ENCODE data around the gene WDR18.
"Not testable (repeated sequence)": the region's sequence is repeated elsewhere in the genome, so short reads cannot be mapped to it uniquely, and the experiment has no call there.

WDR18 gene

GRCh38 chr19:1023883-1024188 lies 39.7 kb downstream of the WDR18 start:
- not testable (repeated sequence) for DNase-seq

DNA sequence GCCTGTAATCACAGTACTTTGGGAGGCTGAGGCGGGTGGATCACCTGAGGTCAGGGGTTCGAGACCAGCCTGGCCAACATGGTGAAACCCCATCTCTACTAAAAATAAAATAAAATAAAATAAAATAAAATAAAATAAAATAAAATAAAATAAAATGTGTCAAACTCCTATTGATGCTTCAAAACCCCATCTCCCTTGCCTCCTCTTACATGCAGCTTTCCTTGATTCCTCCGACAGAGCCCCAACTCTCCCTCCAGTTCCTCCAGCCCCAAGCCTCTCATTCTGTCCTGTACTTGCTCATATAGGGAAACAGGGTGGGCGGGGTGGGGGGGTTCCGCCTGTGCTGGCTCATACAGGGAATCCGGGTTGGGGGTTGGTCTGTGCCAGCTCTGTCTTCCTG lies 40.9 kb downstream of the WDR18 start:
- DNase-seq: not testable (repeated sequence)

DNA sequence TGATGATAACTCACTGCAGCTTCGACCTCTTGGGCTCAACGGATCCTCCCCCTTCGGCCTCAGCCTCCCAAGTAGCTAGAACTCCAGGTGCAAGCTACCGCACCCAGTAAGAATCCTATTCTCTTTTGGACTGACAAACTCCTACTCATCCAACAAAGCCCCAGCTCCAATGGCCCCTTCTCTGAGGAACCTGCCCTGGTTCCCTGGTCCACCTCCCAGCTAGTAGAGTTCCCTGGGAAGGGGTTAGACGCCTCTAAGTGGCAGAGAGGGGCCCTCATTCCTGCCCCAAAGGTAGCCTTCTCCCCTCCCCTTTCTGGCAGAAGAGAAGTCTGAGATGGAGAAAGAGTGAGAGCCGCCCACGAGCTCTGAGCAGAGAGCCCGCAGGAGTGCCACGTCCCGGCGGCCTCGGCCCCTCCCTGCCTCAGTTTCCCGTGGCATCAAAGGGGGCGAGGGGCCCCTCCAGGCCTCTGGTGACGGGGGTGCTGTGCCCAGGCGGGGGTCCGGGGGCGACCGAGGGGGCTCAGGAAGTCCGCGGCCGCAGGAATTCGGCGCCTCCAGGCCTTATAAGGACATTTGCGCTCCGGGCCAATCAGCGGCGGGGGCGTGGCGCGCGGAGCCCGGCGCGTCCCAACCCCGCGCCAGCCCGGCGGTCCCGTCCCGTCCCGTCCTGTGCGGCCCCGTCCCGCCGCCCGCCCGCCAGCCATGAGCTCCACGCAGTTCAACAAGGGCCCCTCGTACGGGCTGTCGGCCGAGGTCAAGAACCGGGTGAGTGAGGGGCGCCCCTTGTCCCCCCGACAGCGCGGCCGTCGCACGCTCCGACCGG lies 42.0 kb downstream of the WDR18 start, which contains the start of gene CNN2:
TSS of gene CNN2 (plus strand) at position 649 of the 823 bp plus-strand sequence. CDS start at position 703, 54 bp downstream.
- peak; percentile 59 for DNase-seq

- no peak for DNase-seq
Measured at GRCh38 chr19:1026783-1027649, 42.9 kb downstream of the WDR18 start.

- no peak for DNase-seq
Measured at GRCh38 chr19:1027650-1028061, 43.5 kb downstream of the WDR18 start.

DNA sequence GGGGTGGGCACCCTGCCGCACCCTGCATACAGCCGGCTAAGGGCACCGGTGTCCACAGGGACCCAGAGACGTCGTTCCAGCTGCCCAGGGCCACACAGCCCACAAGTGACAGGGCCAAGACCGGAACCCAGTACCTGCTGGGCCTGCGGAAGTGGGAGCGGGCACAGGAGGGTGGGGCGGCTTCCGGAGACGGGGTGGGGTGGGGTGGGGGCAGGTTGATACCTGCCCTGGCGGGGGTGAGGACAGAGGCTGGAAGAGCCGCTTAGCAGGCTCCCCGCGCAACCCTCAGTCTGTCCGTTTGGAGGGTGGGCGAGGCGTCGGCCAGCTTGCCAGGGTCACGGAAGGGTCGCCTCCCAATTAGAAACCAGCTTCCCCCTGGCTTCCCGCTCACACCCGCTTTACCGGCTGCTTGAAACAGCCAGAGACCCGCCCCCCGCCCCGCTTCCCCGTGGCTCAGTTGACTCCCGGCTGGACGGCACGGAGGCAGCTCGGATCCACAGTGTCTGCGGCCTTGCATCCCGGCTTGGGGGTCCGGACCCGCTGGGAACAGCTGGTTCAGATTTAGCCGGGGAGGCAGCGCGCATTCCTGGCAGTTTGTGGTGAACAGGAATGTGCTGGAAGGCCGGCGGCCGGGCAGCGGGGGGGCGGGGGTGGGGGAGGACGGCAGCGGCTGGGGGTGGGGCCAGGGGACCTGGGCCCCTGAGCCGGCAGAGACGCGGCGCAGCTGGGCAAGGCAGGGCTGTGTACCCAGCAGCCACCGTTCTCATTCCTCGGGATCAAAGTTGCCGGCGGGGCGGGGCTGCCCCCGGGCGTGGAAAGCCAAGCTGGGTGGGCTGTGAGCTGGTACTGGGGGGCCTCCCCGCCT lies 44.1 kb downstream of the WDR18 start:
- DNase-seq: no peak

DNA sequence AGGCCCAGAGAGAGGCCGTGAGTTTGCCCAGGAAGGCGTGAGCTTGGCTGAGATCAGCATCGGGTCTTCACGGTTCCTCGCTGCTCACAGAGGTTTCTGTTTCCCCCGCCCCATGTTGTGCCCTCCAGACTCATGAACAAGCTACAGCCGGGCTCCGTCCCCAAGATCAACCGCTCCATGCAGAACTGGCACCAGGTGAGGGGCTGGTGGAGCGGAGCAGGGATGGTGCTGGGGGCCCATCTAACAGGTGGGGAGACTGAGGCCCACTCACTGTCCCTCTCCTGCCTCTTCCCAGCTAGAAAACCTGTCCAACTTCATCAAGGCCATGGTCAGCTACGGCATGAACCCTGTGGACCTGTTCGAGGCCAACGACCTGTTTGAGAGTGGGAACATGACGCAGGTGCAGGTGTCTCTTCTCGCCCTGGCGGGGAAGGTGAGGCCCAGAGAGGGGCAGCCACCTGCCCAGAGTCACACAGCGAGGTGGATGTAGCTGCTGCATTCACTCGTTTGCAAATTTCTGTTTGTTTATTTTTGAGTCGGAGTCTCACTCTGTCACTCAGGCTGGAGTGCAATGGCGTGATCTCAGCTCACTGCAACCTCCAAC lies 48.2 kb downstream of the WDR18 start:
- no peak for DNase-seq

DNA sequence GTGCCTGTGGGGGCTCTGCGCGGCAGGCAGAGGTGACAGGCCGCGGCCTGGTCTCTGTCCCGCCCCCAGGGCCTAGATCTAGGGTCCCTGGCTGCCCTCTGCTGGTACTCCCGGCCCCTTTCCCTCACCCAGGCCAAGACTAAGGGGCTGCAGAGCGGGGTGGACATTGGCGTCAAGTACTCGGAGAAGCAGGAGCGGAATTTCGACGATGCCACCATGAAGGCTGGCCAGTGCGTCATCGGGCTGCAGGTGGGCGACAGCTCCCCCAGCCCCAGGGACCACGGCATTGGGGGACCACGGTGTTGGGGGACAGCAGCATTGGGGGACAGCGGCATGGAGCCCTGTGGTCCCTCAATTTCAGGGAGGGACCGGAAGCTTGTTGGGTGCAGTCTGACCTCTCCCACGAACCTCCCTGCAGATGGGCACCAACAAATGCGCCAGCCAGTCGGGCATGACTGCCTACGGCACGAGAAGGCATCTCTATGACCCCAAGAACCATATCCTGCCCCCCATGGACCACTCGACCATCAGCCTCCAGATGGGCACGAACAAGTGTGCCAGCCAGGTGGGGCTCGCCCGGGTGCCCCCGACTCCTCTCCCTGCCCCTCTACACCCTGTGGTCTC lies 52.0 kb downstream of the WDR18 start:
- no peak for DNase-seq

- no peak for DNase-seq
Measured at GRCh38 chr19:1037621-1038064, 53.5 kb downstream of the WDR18 start.

DNA sequence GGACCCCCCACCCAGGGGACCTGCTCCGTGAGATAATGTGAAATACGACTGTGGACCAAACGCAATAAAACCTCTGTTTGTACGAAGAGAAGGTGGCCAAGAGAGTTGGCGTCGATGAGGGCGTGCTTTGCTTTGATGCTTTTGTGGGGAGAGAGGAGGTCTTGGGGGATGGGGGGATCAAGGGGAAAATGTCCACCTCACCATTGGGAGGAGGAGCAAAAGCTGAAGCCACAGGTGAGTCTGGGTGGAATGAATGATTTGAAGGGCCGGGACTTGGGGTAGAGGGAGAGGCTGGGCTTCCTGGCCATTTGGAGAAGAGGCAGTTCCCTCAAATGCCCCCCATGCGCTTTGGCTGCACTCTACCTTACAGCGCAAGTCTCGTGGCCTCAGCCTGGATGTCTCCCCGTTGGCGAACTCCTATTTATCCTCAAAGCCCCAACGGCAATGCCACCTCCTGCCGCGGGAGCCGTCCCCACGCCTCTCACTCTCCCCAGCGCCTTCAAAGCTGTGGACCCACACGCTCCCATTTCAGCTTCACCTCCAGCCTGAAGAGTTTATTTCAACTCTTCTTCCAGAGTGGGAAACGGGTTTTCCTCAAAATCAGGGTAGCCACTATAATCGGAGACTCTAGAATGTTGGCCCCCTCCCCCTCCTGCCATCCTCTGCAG lies 55.0 kb downstream of the WDR18 start:
- no peak for DNase-seq

DNA sequence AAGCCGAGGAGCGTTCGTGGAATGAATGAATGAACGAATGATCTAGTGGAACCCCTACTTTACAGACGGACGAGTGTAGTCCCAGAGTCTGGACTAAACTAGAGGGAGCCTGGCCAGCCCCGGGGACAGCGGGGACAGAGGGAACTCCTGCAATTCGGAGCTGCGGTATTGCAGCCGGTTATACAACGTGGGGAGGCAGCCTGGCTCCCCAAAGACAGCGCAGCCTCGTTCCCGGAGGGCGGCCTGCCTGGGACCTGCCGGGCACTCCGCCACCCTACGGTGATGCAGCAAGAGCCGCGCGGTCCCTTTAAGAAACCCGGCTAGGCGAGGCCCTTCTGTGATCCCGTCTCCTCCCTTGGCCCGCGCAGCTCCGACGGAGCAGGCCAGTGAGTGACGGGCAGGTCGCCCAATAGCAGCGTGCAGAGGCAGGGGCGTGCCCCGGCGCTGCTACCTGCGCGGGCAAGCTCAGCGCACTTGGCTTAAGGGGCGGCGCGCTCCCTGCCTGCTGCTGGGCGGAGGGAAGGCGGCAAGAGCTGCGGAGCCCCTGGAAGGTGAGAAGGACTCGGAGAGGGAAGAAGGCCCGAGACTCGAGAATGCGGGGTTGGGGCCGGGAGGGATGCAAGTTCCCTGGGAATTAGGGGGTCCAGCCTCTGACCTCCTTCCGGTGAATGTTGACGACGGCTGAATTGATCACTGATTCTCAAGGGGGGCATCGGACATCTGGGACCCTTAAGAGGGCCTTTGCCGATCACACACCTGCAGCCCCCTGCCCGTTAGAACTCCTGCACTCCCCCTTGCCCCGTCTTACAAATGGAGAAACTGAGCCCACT lies 55.7 kb downstream of the WDR18 start, which contains the start of gene ABCA7:
TSS of gene ABCA7 (plus strand) at position 462 of the 830 bp plus-strand sequence. CDS start 1,255 bp downstream, outside the sequence.
- peak; percentile 98 for DNase-seq

GRCh38 chr19:1040476-1041271 lies 56.5 kb downstream of the WDR18 start:
- DNase-seq: peak; percentile 80

GRCh38 chr19:1041272-1041834 lies 57.2 kb downstream of the WDR18 start:
- DNase-seq: no peak

GRCh38 chr19:1041835-1042685 lies 57.9 kb downstream of the WDR18 start:
- DNase-seq: no peak

GRCh38 chr19:1042689-1043511 lies 58.8 kb downstream of the WDR18 start:
- DNase-seq: no peak

Measured in activated gamma-delta T cell (primary cell).